ENCODE data around the gene RFESD.

DNA sequence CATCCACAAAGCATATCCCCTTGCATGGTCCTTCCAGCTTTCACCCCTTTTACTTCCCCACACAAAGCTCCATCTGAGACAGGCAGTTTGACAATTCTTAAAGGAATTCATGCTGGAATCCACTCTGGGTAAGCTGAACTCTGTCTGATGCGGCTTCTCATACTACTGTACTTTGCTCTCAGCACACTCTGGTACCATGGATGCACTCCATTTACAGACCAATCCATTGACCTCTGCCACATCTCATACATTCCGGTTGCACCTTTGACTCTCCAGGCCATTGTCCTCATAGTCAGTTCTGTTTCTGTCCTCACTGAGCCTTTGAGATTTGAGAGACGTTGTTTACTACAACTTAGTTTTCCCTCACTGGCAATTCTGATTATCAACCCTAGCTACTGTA is 24.0 kb downstream of the RFESD start:
- TF ChIP-seq SIN3A (IDR thresholded peaks at IDR 0.05; ENCODE audit: borderline replicate concordance, insufficient read depth, low read depth, low read length), result no peak
- TF ChIP-seq, protein P1, sequence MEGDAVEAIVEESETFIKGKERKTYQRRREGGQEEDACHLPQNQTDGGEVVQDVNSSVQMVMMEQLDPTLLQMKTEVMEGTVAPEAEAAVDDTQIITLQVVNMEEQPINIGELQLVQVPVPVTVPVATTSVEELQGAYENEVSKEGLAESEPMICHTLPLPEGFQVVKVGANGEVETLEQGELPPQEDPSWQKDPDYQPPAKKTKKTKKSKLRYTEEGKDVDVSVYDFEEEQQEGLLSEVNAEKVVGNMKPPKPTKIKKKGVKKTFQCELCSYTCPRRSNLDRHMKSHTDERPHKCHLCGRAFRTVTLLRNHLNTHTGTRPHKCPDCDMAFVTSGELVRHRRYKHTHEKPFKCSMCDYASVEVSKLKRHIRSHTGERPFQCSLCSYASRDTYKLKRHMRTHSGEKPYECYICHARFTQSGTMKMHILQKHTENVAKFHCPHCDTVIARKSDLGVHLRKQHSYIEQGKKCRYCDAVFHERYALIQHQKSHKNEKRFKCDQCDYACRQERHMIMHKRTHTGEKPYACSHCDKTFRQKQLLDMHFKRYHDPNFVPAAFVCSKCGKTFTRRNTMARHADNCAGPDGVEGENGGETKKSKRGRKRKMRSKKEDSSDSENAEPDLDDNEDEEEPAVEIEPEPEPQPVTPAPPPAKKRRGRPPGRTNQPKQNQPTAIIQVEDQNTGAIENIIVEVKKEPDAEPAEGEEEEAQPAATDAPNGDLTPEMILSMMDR (IDR thresholded peaks at IDR 0.05), result no peak

Measured in Panc1 (cell line).